ENCODE results near the gene ANKRD55.
"Not testable (repeated sequence)": the region's sequence is repeated elsewhere in the genome, so short reads cannot be mapped to it uniquely, and the experiment has no call there.

DNA sequence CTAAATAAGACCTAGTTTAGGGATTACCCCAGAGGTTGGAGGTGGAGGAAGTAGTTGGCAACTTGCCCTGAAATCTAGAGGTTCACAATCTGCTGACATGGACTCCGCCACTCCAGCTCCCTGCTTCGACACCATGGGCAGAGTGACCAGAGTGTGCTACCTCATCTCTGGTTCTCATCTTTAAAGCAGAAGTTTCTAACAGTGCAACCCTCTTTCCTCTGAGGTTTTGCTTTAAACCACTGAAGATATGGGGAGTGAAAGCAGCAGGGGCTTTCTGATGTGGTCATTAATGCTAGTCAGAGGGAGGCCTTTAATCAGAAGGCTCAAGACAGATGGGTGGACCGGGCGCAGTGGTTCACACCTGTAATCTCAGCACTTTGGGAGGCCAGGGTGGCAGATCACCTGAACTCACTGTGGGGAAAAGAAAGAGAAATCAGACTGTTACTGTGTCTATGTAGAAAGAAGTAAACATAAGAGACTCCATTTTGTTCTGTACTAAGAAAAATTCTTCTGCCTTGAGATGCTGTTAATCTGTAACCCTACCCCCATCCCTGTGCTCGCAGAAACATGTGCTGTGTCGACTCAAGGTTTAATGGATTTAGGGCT, 76.4 kb downstream of the ANKRD55 start:
- not testable (repeated sequence) for TF ChIP-seq POLR2A (IDR thresholded peaks at IDR 0.05; ENCODE audit: low read depth)
- TF ChIP-seq, protein P1, sequence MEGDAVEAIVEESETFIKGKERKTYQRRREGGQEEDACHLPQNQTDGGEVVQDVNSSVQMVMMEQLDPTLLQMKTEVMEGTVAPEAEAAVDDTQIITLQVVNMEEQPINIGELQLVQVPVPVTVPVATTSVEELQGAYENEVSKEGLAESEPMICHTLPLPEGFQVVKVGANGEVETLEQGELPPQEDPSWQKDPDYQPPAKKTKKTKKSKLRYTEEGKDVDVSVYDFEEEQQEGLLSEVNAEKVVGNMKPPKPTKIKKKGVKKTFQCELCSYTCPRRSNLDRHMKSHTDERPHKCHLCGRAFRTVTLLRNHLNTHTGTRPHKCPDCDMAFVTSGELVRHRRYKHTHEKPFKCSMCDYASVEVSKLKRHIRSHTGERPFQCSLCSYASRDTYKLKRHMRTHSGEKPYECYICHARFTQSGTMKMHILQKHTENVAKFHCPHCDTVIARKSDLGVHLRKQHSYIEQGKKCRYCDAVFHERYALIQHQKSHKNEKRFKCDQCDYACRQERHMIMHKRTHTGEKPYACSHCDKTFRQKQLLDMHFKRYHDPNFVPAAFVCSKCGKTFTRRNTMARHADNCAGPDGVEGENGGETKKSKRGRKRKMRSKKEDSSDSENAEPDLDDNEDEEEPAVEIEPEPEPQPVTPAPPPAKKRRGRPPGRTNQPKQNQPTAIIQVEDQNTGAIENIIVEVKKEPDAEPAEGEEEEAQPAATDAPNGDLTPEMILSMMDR (IDR thresholded peaks at IDR 0.05), result not testable (repeated sequence)
